SK-N-SH (cell line): ENCODE results near the gene RABL6.

Experiments used
- CTCF ChIP-seq: fragments of 200-600 bp; sonication (generic); IDR thresholded peaks from 2 replicates; pipeline ENCODE4 v1.6.1; 2017; ENCODE audit warnings: antibody characterized with exemption, mild to moderate bottlenecking, moderate library complexity
- EP300 ChIP-seq, 2 experiments: IDR thresholded peaks; 2 replicates each; pipeline versions ENCODE4 v1.4.0 to v1.6.1; 2012; ENCODE audit warnings: borderline replicate concordance in 1 of 2, low read depth in 1 of 2, low read length in 1 of 2
- PBX3 ChIP-seq: IDR thresholded peaks from 2 replicates; pipeline ENCODE4; 2012
- POLR2AphosphoS5 ChIP-seq: IDR thresholded peaks from 2 replicates; pipeline ENCODE4 v1.6.1; 2012; ENCODE audit warnings: low read depth, low read length
- REST ChIP-seq: IDR thresholded peaks from 2 replicates; pipeline ENCODE4 v1.6.1; 2012; ENCODE audit warnings: mild to moderate bottlenecking, low read depth, low read length, moderate library complexity
- YY1 ChIP-seq: IDR thresholded peaks from 2 replicates; pipeline ENCODE4 v1.4.0; 2012; ENCODE audit warnings: low read depth, mild to moderate bottlenecking

GRCh38 chr9:136806631-136807201 is 1.0 kb upstream of the RABL6 start:
- no peak for TF ChIP-seq CTCF
- no peak for TF ChIP-seq PBX3
- TF ChIP-seq REST = no peak
- no peak for TF ChIP-seq YY1
- no peak for TF ChIP-seq POLR2AphosphoS5
- no peak for TF ChIP-seq EP300 (IDR thresholded peaks at IDR 0.05; ENCODE audit: borderline replicate concordance in 1 of 2, low read depth in 1 of 2, low read length in 1 of 2)
